Vagina (tissue), 2 donors: ENCODE measurements around the gene TMEM178A.

ENCODE experiments used
- POLR2A ChIP-seq, 2 donors: fragments of 450-650 bp; IDR thresholded peaks; one replicate each; pipeline ENCODE4 v1.6.1; 2017; ENCODE audit warnings: antibody characterized with exemption in 2 of 2, mild to moderate bottlenecking in 2 of 2, moderate library complexity in 2 of 2
- POLR2AphosphoS5 ChIP-seq, 2 donors: sonication (generic); formaldehyde crosslinking; IDR thresholded peaks; one replicate each; pipeline ENCODE4 v1.9.0; 2017; ENCODE audit warnings: antibody characterized with exemption in 2 of 2, mild to moderate bottlenecking in 2 of 2, low read depth in 1 of 2; ENCODE audit not compliant: insufficient read depth in 1 of 2
- TF ChIP-seq, protein P1 (sequence below), 3 experiments: fragments of 450-650 bp in 2 of 3; fragments of 200-600 bp in 1 of 3; sonication (generic) in 1 of 3; IDR thresholded peaks; one replicate each; pipeline ENCODE4 v1.5.1; 2017 to 2019; ENCODE audit warnings: antibody characterized with exemption in 3 of 3, mild to moderate bottlenecking in 2 of 3, moderate library complexity in 2 of 3

DNA sequence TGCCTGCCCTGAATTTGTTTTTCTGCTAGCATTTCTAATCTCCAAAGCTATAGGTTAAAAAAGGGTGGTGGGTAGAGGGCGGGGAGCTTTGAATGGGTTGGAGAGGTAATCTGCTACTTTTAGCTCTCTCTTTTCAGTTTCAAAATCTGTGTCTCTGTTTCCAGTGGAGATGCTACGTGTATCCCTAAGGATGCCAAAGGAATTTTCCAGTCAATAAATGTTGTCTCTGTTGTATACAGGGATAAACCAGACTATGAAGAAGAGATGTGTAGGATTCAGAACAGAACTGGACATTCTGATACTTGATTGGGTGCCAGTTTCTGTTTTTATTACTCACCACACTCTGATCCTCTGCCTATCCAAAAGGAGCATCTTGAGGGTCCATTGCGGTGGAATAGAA is 50.1 kb downstream of the TMEM178A start:
- TF ChIP-seq POLR2AphosphoS5 (IDR thresholded peaks at IDR 0.05; ENCODE audit: insufficient read depth in 1 of 2, low read depth in 1 of 2) (no peak), POLR2A (IDR thresholded peaks at IDR 0.05) (no peak)
- TF ChIP-seq, protein P1, sequence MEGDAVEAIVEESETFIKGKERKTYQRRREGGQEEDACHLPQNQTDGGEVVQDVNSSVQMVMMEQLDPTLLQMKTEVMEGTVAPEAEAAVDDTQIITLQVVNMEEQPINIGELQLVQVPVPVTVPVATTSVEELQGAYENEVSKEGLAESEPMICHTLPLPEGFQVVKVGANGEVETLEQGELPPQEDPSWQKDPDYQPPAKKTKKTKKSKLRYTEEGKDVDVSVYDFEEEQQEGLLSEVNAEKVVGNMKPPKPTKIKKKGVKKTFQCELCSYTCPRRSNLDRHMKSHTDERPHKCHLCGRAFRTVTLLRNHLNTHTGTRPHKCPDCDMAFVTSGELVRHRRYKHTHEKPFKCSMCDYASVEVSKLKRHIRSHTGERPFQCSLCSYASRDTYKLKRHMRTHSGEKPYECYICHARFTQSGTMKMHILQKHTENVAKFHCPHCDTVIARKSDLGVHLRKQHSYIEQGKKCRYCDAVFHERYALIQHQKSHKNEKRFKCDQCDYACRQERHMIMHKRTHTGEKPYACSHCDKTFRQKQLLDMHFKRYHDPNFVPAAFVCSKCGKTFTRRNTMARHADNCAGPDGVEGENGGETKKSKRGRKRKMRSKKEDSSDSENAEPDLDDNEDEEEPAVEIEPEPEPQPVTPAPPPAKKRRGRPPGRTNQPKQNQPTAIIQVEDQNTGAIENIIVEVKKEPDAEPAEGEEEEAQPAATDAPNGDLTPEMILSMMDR (IDR thresholded peaks at IDR 0.05): no peak
